A549 (cell line): ENCODE results near the gene ERAP2.

Source experiments
- CHD4 ChIP-seq: fragments of 200-600 bp; sonication (generic); IDR thresholded peaks from 2 replicates; pipeline ENCODE4 v1.6.1; 2016; ENCODE audit warnings: antibody characterized with exemption, mild to moderate bottlenecking, borderline replicate concordance
- CTCF ChIP-seq: fragments of >200 bp; sonication (Bioruptor Twin); formaldehyde crosslinking; IDR thresholded peaks from 3 replicates; pipeline ENCODE4 v1.5.1; 2016
- POLR2A ChIP-seq: IDR thresholded peaks from 2 replicates; pipeline ENCODE4 v1.6.1; 2012; ENCODE audit warnings: mild to moderate bottlenecking, low read length

- TF ChIP-seq CTCF (no peak), POLR2A (no peak), CHD4 (no peak)
Measured at GRCh38 chr5:96941140-96941539, 64.8 kb downstream of the ERAP2 start.
